ENCODE results near the gene PPP1R11. TPM values are rescaled to one million over a fixed set of nuclear protein-coding genes. Genes with fewer than 3 reads are reported as not detected.

PPP1R11 gene, protein sequence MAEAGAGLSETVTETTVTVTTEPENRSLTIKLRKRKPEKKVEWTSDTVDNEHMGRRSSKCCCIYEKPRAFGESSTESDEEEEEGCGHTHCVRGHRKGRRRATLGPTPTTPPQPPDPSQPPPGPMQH
- total RNA-seq (2022; extraction: Qiagen RNA extraction) = 38.3 to 40.0 TPM (median 39.7 TPM) in 5 replicates

DNA sequence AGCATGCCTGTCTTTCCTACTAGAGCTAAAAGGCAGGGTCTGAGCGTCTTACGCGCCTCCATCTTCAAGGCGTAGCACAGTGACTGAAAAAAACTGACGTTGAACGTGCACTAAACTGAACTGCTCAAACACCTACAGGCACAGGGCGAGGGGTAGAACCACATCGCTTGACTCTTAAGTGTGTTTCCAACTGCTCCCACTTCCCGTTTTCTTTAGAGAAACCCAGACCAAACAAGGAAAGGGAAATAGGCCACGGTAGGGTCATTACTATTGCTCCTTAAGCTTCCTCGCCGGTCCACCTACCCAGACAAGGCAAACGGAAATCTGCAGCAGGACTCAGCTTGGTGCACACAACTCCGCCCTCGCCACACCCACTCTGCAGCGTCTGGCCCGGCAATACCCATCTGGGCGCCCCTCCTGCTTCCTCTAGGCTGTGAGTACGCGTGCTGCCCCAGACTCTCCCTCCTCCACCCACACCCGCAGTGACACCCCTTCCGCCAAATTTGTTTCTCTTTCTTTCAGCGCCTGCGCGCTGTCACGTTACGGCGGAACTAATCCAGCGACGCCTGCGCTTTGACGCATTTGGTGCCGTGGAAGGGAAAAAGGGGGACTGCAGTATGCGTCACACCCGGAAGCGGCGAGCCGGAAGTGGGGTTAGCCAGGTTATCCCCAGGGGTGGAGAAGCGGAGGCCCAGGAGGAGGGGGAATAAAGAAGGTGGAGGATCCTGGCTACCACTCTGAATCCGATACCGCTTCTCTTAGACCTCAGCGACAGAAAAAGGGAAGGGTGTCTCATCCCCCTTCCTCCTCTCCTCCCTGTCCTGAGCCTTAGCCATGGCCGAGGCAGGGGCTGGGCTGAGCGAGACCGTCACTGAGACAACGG is at the start of gene PPP1R11:
TSS of gene PPP1R11 (plus strand) at position 622 of the 883 bp plus-strand sequence. CDS start at position 835, 213 bp downstream.

DNA sequence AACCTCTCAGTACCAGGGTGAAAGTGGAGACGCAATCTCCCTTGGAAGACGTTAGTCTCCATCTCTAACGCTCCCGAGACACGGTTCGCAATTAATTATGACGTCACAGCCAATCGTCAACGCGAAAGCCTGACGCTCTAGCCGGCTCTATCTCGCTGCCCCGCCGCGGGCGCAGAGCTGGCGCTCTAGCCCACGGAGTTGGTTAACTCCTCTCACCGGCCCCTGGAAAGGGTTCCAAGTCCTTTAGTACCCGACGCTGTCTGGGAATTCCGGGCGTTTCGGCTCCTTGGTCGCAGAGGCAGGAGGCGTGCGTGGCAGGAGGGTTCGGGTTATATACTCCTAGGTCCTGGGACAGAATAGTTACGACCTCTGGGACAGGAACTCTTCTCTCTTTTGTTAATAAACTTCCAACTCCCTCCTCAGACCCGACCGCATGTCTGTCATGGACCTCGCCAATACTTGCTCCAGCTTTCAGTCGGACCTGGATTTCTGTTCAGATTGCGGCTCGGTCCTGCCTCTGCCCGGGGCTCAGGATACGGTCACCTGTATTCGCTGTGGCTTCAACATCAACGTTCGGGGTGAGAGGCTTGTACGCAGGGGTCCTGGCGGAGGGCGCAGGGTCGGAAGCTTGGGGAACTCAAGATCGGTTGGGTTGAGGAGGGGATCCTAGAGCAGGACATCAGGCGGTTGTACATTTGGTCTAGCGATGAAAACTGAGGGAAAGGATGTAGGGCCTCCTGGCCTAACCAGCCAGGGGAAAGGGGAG is 5.7 kb upstream of the PPP1R11 start, which contains the start of gene POLR1H:
TSS of gene POLR1H (plus strand) at position 174 of the 766 bp plus-strand sequence. CDS start at position 434, 260 bp downstream.

DNA sequence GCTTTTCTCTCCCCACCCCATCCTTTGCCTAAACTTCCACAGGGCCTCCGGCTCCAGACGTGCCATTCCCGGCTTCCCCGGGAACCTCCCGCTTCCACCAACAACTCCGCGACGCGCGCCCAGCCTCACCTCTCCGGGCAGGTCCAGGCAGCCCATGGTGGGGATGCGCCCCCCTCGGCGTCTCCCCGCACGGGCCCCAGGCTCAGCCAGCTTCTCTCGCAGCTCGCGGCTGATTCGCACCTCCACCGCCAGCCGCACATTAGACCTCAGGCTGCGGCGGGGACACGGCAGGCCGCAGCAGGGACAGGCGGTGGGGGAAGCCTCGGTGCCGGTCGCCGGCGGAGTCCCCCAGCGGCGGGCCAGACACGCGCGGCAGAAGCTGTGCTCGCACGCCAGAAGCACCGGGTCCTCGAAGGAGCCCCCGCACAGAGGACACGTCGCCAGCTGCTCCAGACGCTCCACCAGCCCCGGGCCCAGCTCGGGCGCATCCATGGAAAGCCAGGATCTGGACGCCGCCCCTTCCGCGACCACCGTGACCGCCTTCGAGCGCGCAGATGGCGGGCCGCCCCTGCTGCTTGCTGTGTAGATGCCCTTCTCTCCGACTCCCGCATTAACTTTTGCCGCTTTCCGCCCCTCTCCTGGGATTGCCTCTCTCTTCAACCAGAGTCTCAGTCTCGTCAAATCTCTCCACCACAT is 8.2 kb downstream of the PPP1R11 start, which contains the start of gene RNF39:
TSS of gene RNF39 (minus strand) at position 676 of the 696 bp plus-strand sequence. CDS start at position 492, 184 bp downstream.

DNA sequence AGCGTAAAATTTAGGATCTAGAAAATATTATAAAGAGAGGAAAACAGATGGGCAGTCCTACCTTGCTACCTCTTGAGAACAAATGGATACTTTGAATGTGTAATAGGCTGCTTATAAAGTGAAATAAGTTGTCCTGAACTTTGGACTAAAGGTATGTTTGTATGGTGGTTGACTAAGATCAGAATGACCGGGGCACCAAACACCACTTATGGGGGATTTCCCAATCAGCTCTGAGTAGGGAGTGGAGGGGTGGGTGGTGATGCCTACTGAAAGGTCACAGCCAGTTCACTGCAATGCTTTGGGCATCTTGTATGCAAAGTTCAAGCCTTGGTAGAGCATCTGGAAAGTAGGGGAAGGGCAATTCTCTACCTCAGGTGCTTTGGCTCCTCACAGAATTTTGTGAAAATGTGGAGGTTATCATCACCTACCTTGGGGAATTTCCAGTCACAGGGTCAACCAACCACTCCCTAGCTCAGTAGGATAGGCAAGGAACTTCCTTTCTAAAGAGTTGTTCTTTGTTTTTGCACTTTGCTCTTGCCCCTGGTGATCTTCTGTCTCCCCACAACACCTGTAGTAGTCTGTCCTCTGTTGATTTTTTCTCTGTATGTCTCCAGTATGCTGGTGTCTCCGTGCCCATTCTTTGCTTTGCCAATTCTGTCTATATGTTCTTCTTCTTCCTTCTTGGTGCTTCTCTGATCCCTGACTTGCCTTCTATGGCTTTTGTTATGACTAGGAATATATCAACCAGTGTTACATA is 46.2 kb downstream of the PPP1R11 start, which contains the start of gene TRIM31:
TSS of gene TRIM31 (minus strand) at position 88 of the 757 bp plus-strand sequence. CDS start 285 bp downstream, outside the sequence.

Other genes with a start within 250 kb of the PPP1R11 start
- 0.06 TPM in 1 of 5 replicates, not detected in the others for gene HLA-G, start 239.4 kb upstream of the PPP1R11 start, total RNA-seq (2022; extraction: Qiagen RNA extraction)
- 129 to 157 TPM (median 143 TPM) in 5 replicates for gene HLA-A, start 124.7 kb upstream of the PPP1R11 start, total RNA-seq (2022; extraction: Qiagen RNA extraction)
- gene POLR1H, start 5.9 kb upstream of the PPP1R11 start, total RNA-seq (2022; extraction: Qiagen RNA extraction) = 26.5 to 37.6 TPM (median 32.0 TPM) in 5 replicates
- 0.03 to 0.06 TPM (median 0.05 TPM) in 4 of 5 replicates, not detected in the other for gene RNF39, start 8.6 kb downstream of the PPP1R11 start, total RNA-seq (2022; extraction: Qiagen RNA extraction)
- 0.58 to 0.82 TPM (median 0.72 TPM) in 5 replicates for gene TRIM31, start 45.9 kb downstream of the PPP1R11 start, total RNA-seq (2022; extraction: Qiagen RNA extraction)
- not detected in 5 replicates for gene TRIM40, start 68.9 kb downstream of the PPP1R11 start, total RNA-seq (2022; extraction: Qiagen RNA extraction)
- gene TRIM10, start 94.0 kb downstream of the PPP1R11 start, total RNA-seq (2022; extraction: Qiagen RNA extraction) = 0.01 TPM in 1 of 5 replicates, not detected in the others
- gene TRIM15, start 96.3 kb downstream of the PPP1R11 start, total RNA-seq (2022; extraction: Qiagen RNA extraction) = 0.03 to 0.24 TPM in 2 of 5 replicates, not detected in the others
- 25.6 to 28.4 TPM (median 25.9 TPM) in 5 replicates for gene TRIM26, start 146.2 kb downstream of the PPP1R11 start, total RNA-seq (2022; extraction: Qiagen RNA extraction)